Measurements from ENCODE around the gene TRPV3. TPM values are rescaled to one million over a fixed set of nuclear protein-coding genes. Genes with fewer than 3 reads are reported as not detected.

TRPV3 gene
- total RNA-seq, 2 experiments from 2014 or later: 0.06 TPM; not detected in 1

- Histone ChIP-seq H3K36me3 (ENCODE audit: insufficient read depth, low read length) (no peaks in the 10 kb centered on the region), H3K9me3 (ENCODE audit: low read length) (no peaks in the 10 kb centered on the region), H3K27ac (ENCODE audit: low read depth, low read length, poor library complexity, severe bottlenecking) (no peak overlapping the region), H3K4me1 (ENCODE audit: insufficient read depth, low read length, poor library complexity, severe bottlenecking) (no peaks in the 10 kb centered on the region), H4K20me1 (ENCODE audit: insufficient read depth, low read length) (no peaks in the 10 kb centered on the region), H3K4me3 (ENCODE audit: low read depth, low read length, poor library complexity, severe bottlenecking) (no peak overlapping the region), H2AFZ (ENCODE audit: low read length) (no peak overlapping the region), H3K4me2 (ENCODE audit: low read length) (no peak overlapping the region), H3K79me2 (ENCODE audit: insufficient read depth, low read depth, low read length) (no peaks in the 10 kb centered on the region), H3K9me2 (ENCODE audit: insufficient read depth, low read length) (no peaks in the 10 kb centered on the region)
- intact Hi-C loops (cut with micrococcal nuclease; ENCODE audit: unreplicated experiment): no loop called here
- BruUV-seq (replicated peaks): no TSS peak
- ChIA-PET POLR2A (no interaction called here), CTCF (ENCODE audit: unreplicated experiment) (no interaction called here)
- TF ChIP-seq EZH2phosphoT487 (IDR thresholded peaks at IDR 0.05; ENCODE audit: borderline replicate concordance, low read depth, low read length): no peak
- TF ChIP-seq, protein P1, sequence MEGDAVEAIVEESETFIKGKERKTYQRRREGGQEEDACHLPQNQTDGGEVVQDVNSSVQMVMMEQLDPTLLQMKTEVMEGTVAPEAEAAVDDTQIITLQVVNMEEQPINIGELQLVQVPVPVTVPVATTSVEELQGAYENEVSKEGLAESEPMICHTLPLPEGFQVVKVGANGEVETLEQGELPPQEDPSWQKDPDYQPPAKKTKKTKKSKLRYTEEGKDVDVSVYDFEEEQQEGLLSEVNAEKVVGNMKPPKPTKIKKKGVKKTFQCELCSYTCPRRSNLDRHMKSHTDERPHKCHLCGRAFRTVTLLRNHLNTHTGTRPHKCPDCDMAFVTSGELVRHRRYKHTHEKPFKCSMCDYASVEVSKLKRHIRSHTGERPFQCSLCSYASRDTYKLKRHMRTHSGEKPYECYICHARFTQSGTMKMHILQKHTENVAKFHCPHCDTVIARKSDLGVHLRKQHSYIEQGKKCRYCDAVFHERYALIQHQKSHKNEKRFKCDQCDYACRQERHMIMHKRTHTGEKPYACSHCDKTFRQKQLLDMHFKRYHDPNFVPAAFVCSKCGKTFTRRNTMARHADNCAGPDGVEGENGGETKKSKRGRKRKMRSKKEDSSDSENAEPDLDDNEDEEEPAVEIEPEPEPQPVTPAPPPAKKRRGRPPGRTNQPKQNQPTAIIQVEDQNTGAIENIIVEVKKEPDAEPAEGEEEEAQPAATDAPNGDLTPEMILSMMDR (conservative IDR thresholded peaks at IDR 0.05; ENCODE audit: low read length): no peak
- DNase-seq (ENCODE audit: low spot score): no peak
These were observed 45.6 kb downstream of the TRPV3 start for GRCh38 chr17:3511852-3512504.

- Histone ChIP-seq H2AFZ (ENCODE audit: low read length) (no peak overlapping the region), H3K4me1 (ENCODE audit: insufficient read depth, low read length, poor library complexity, severe bottlenecking) (no peaks in the 10 kb centered on the region), H3K27ac (ENCODE audit: low read depth, low read length, poor library complexity, severe bottlenecking) (no peak overlapping the region), H3K79me2 (ENCODE audit: insufficient read depth, low read depth, low read length) (no peaks in the 10 kb centered on the region), H4K20me1 (ENCODE audit: insufficient read depth, low read length) (no peaks in the 10 kb centered on the region), H3K9me3 (ENCODE audit: low read length) (no peaks in the 10 kb centered on the region), H3K9me2 (ENCODE audit: insufficient read depth, low read length) (no peaks in the 10 kb centered on the region), H3K4me3 (ENCODE audit: low read depth, low read length, poor library complexity, severe bottlenecking) (no peak overlapping the region), H3K4me2 (ENCODE audit: low read length) (no peak overlapping the region), H3K36me3 (ENCODE audit: insufficient read depth, low read length) (no peaks in the 10 kb centered on the region)
- no peak for DNase-seq (ENCODE audit: low spot score)
- intact Hi-C loops (cut with micrococcal nuclease; ENCODE audit: unreplicated experiment): no loop called here
- POLR2A ChIA-PET: no interaction called here
- CTCF ChIA-PET (ENCODE audit: unreplicated experiment): no interaction called here
- TF ChIP-seq EZH2phosphoT487 (IDR thresholded peaks at IDR 0.05; ENCODE audit: borderline replicate concordance, low read depth, low read length): no peak
- TF ChIP-seq, protein P1 (conservative IDR thresholded peaks at IDR 0.05; ENCODE audit: low read length): no peak
- BruUV-seq (replicated peaks): no TSS peak
These were observed 47.5 kb downstream of the TRPV3 start for GRCh38 chr17:3510090-3510489.

DNA sequence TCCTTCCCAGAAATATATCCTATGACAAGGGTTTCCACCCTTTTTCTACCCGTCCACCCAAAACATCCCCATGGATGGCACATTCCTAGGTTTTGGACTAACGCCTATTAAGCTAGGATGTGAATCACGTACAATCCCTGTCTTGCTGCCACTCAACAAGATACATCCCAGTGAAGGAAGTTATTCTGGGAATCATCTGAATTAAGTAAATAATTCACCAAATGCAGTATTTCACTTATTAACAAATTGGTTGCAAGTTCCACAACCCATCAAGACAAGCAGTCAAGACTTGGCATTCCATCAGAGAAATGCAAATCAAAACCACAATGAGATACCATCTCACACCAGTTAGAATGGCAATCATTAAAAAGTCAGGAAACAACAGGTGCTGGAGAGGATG is 49.7 kb downstream of the TRPV3 start:
- H3K36me3 ChIP-seq (ENCODE audit: insufficient read depth, low read length): no peaks in the 10 kb centered on the region
- CTCF ChIA-PET (ENCODE audit: unreplicated experiment): no interaction called here

More for the DNA sequence above, 49.7 kb downstream of the TRPV3 start:
- H3K79me2 ChIP-seq (ENCODE audit: insufficient read depth, low read depth, low read length): no peaks in the 10 kb centered on the region
- H3K27ac ChIP-seq (ENCODE audit: low read depth, low read length, poor library complexity, severe bottlenecking): no peak overlapping the region
- BruUV-seq (replicated peaks): no TSS peak
- H3K9me2 ChIP-seq (ENCODE audit: insufficient read depth, low read length): no peaks in the 10 kb centered on the region
- DNase-seq (ENCODE audit: low spot score): no peak
- H4K20me1 ChIP-seq (ENCODE audit: insufficient read depth, low read length): no peaks in the 10 kb centered on the region
- POLR2A ChIA-PET: no interaction called here
- no peaks in the 10 kb centered on the region for H3K4me1 ChIP-seq (ENCODE audit: insufficient read depth, low read length, poor library complexity, severe bottlenecking)
- no peak overlapping the region for H3K4me3 ChIP-seq (ENCODE audit: low read depth, low read length, poor library complexity, severe bottlenecking)
- TF ChIP-seq EZH2phosphoT487 (IDR thresholded peaks at IDR 0.05; ENCODE audit: borderline replicate concordance, low read depth, low read length): no peak
- intact Hi-C loops (cut with micrococcal nuclease; ENCODE audit: unreplicated experiment): no loop called here
- H3K4me2 ChIP-seq (ENCODE audit: low read length): no peak overlapping the region
- no peaks in the 10 kb centered on the region for H3K9me3 ChIP-seq (ENCODE audit: low read length)
- no peak overlapping the region for H2AFZ ChIP-seq (ENCODE audit: low read length)

Data from OCI-LY7 (cell line).